Osteoblast (primary cell): ENCODE data around the gene NACC2. TPM values are rescaled to one million over a fixed set of nuclear protein-coding genes. Genes with fewer than 3 reads are reported as not detected.

ENCODE experiments used
- DNase-seq: peaks from one replicate; pipeline ENCODE4 v3.0.0; 2011; ENCODE audit warnings: low spot score, mixed read lengths; ENCODE audit not compliant: insufficient read length; ENCODE audit errors: missing footprints
- H2AFZ ChIP-seq: 2 replicates; pipeline ENCODE4 v1.6.0; 2011; ENCODE audit warnings: mild to moderate bottlenecking, low read length
- H3K27ac ChIP-seq: 2 replicates; pipeline ENCODE4 v1.5.1; 2011; ENCODE audit warnings: mild to moderate bottlenecking, low read depth, low read length, moderate library complexity
- H3K27me3 ChIP-seq: 2 replicates; pipeline ENCODE4 v1.6.0; 2012; ENCODE audit warnings: mild to moderate bottlenecking, control low read depth, inconsistent platforms, low read length, moderate library complexity; ENCODE audit not compliant: insufficient read depth
- H3K36me3 ChIP-seq: 2 replicates; pipeline ENCODE4 v1.5.1; 2011; ENCODE audit warnings: mild to moderate bottlenecking, low read length, control low read depth, moderate library complexity; ENCODE audit not compliant: insufficient read depth
- H3K4me1 ChIP-seq: 2 replicates; pipeline ENCODE4 v1.5.1; 2011; ENCODE audit warnings: mild to moderate bottlenecking, low read length, control low read depth, moderate library complexity; ENCODE audit not compliant: insufficient read depth
- H3K4me2 ChIP-seq: 2 replicates; pipeline ENCODE4 v1.6.0; 2011; ENCODE audit warnings: mild to moderate bottlenecking, low read length; ENCODE audit not compliant: insufficient read depth
- H3K4me3 ChIP-seq: fragments of 200-600 bp; sonication (generic); 3 replicates; pipeline ENCODE4 v1.5.1; 2012; ENCODE audit warnings: mild to moderate bottlenecking, low read length, inconsistent platforms; ENCODE audit not compliant: insufficient read depth
- H3K79me2 ChIP-seq: 2 replicates; pipeline ENCODE4 v1.6.0; 2012; ENCODE audit warnings: mild to moderate bottlenecking, low read length, control low read depth, inconsistent platforms; ENCODE audit not compliant: insufficient read depth
- H3K9me3 ChIP-seq: 2 replicates; pipeline ENCODE4 v1.5.1; 2011; ENCODE audit warnings: low read depth, low read length, control low read depth
- H4K20me1 ChIP-seq: 2 replicates; pipeline ENCODE4 v1.6.0; 2012; ENCODE audit warnings: mild to moderate bottlenecking, low read length, control low read depth; ENCODE audit not compliant: insufficient read depth
- CTCF ChIP-seq: IDR thresholded peaks from 2 replicates; pipeline ENCODE4 v1.5.1; 2011; ENCODE audit warnings: mild to moderate bottlenecking, low read depth, low read length, moderate library complexity; ENCODE audit errors: extremely low read depth
- total RNA-seq: library from RNA; depleted of rRNA; stranded (reverse); fragments of >200 nt; gene quantifications from 2 replicates; pipeline ENCODE4 v1.2.3, GENCODE V29; 2012

The NACC2 gene
- total RNA-seq, 1 donor, result 32.9 TPM

GRCh38 chr9:136079211-136079915 lies 15.7 kb downstream of the NACC2 start:
- Histone ChIP-seq H3K4me1 (no peaks in the 10 kb centered on the region), H3K4me3 (no peak overlapping the region), H3K27me3 (no peaks in the 10 kb centered on the region), H4K20me1 (peaks cover 65% of the 10 kb centered on the region), H2AFZ (no peak overlapping the region), H3K79me2 (peaks cover 93% of the 10 kb centered on the region), H3K36me3 (peaks cover 4% of the 10 kb centered on the region), H3K9me3 (no peaks in the 10 kb centered on the region), H3K27ac (no peak overlapping the region), H3K4me2 (no peak overlapping the region)
- DNase-seq, result peak; percentile 41
- no peak for TF ChIP-seq CTCF

GRCh38 chr9:136078498-136079011 lies 16.5 kb downstream of the NACC2 start:
- peaks cover 88% of the 10 kb centered on the region for H3K79me2 ChIP-seq
- peaks cover 60% of the 10 kb centered on the region for H4K20me1 ChIP-seq

GRCh38 chr9:136078024-136078423 lies 17.1 kb downstream of the NACC2 start:
- Histone ChIP-seq H4K20me1 (peaks cover 58% of the 10 kb centered on the region), H3K4me1 (no peaks in the 10 kb centered on the region), H3K36me3 (peaks cover 4% of the 10 kb centered on the region), H3K27ac (no peak overlapping the region), H3K4me2 (no peak overlapping the region), H3K79me2 (peaks cover 85% of the 10 kb centered on the region), H2AFZ (no peak overlapping the region), H3K9me3 (no peaks in the 10 kb centered on the region), H3K27me3 (no peaks in the 10 kb centered on the region), H3K4me3 (no peak overlapping the region)
- peak; percentile 2 for DNase-seq
- no peak for TF ChIP-seq CTCF

More at GRCh38 chr9:136078498-136079011, 16.5 kb downstream of the NACC2 start:
- H2AFZ ChIP-seq, result no peak overlapping the region
- peak; percentile 55 for DNase-seq
- no peak overlapping the region for H3K27ac ChIP-seq
- H3K9me3 ChIP-seq, result no peaks in the 10 kb centered on the region
- peaks cover 4% of the 10 kb centered on the region for H3K36me3 ChIP-seq
- H3K27me3 ChIP-seq, result no peaks in the 10 kb centered on the region
- no peak overlapping the region for H3K4me3 ChIP-seq
- no peak overlapping the region for H3K4me2 ChIP-seq
- no peaks in the 10 kb centered on the region for H3K4me1 ChIP-seq
- no peak for TF ChIP-seq CTCF

GRCh38 chr9:136077491-136077890 lies 17.6 kb downstream of the NACC2 start:
- Histone ChIP-seq H3K36me3 (peaks cover 4% of the 10 kb centered on the region), H3K79me2 (peaks cover 82% of the 10 kb centered on the region), H3K27me3 (no peaks in the 10 kb centered on the region), H3K4me3 (no peak overlapping the region), H4K20me1 (peaks cover 54% of the 10 kb centered on the region), H3K27ac (no peak overlapping the region), H3K9me3 (no peaks in the 10 kb centered on the region), H2AFZ (no peak overlapping the region), H3K4me1 (no peaks in the 10 kb centered on the region), H3K4me2 (no peak overlapping the region)
- no peak for TF ChIP-seq CTCF
- peak; percentile 48 for DNase-seq
